GM12878 (cell line): ENCODE data around the gene OR2T11. TPM values are rescaled to one million over a fixed set of nuclear protein-coding genes. Genes with fewer than 3 reads are reported as not detected.
"Not testable (repeated sequence)": the region's sequence is repeated elsewhere in the genome, so short reads cannot be mapped to it uniquely, and the experiment has no call there.

Experiments used
- ATAC-seq: fragments of 200-7000 bp; cut with Tn5 transposase; 3 replicates; pipeline ENCODE4 v1.9.1; 2020; ENCODE audit warnings: mild to moderate bottlenecking, moderate library complexity
- BruUV-seq: library from RNA; stranded (reverse); fragments of 400-500 nt; replicated peaks from 2 replicates; lab custom pipeline; 2021; lab: Mats Ljungman, UMichigan
- CTCF ChIA-PET: fragments of 300-600 bp; sonication (Branson Sonifier 250); formaldehyde crosslinking; extraction: SDS; loops from one replicate; lab custom pipeline; 2021; ENCODE audit warnings: inconsistent platforms; lab: Yijun Ruan, JAX
- POLR2A ChIA-PET: fragments of 350-600 bp; formaldehyde crosslinking; extraction: SDS; loops from one replicate; lab custom pipeline; 2021; ENCODE audit warnings: inconsistent platforms; lab: Charles Lee
- RAD21 ChIA-PET: fragments of 300-600 bp; sonication (Branson Sonifier 250); formaldehyde crosslinking; loops from one replicate; lab custom pipeline; 2023; ENCODE audit warnings: antibody characterized with exemption; ENCODE audit not compliant: unreplicated experiment; lab: Charles Lee
- SMC1A ChIA-PET: fragments of 300-600 bp; sonication (Branson Sonifier 250); formaldehyde crosslinking; loops from one replicate; lab custom pipeline; 2023; ENCODE audit not compliant: unreplicated experiment, uncharacterized antibody; lab: Charles Lee
- DNase-seq: peaks from one replicate; pipeline ENCODE4 v3.0.0-alpha.2; 2011; ENCODE audit warnings: low read depth, low spot score
- FAIRE-seq: peaks from 3 replicates; lab custom pipeline; 2011; peaks lifted over from hg19 to GRCh38; lab: Jason Lieb, UNC
- H2AFZ ChIP-seq: 2 replicates; pipeline ENCODE4 v1.6.0; 2011; ENCODE audit warnings: low read depth, low read length, control low read depth; ENCODE audit not compliant: control insufficient read depth
- H3K27ac ChIP-seq: 2 replicates; pipeline ENCODE4 v1.5.1; 2011; ENCODE audit warnings: control low read depth; ENCODE audit not compliant: control insufficient read depth, insufficient read depth
- H3K27me3 ChIP-seq, 2 experiments: replicated peaks in 1 of 2; 2 replicates each; pipeline versions ENCODE4 v1.6.0 to v1.6.1; 2011; ENCODE audit warnings: low read length in 1 of 2; ENCODE audit not compliant: control insufficient read depth in 2 of 2, insufficient read depth in 2 of 2
- H3K36me3 ChIP-seq, 2 experiments: 2 replicates each; pipeline ENCODE4 v1.5.1; 2011; ENCODE audit warnings: low read length in 1 of 2; ENCODE audit not compliant: control insufficient read depth in 2 of 2, insufficient read depth in 2 of 2
- H3K4me1 ChIP-seq: 2 replicates; pipeline ENCODE4 v1.6.1; 2011; ENCODE audit warnings: mild to moderate bottlenecking, low read length, moderate library complexity, mixed read lengths; ENCODE audit not compliant: control insufficient read depth, insufficient read depth
- H3K4me2 ChIP-seq: 2 replicates; pipeline ENCODE4 v1.6.0; 2011; ENCODE audit warnings: control low read depth; ENCODE audit not compliant: control insufficient read depth, insufficient read depth
- H3K4me3 ChIP-seq: fragments of 200-600 bp; sonication (generic); 2 replicates; pipeline ENCODE4 v1.5.1; 2016
- H3K79me2 ChIP-seq: 2 replicates; pipeline ENCODE4 v1.6.0; 2011; ENCODE audit warnings: low read length; ENCODE audit not compliant: control insufficient read depth, insufficient read depth
- H3K9ac ChIP-seq: 2 replicates; pipeline ENCODE4 v1.8.0; 2011; ENCODE audit warnings: low read length, control low read depth, mixed read lengths; ENCODE audit not compliant: control insufficient read depth, insufficient read depth
- H3K9me3 ChIP-seq: replicated peaks from 3 replicates; pipeline ENCODE4 v1.5.1; 2011; ENCODE audit warnings: mild to moderate bottlenecking, low read length; ENCODE audit not compliant: control insufficient read depth, insufficient read depth
- H4K20me1 ChIP-seq: 2 replicates; pipeline ENCODE4 v1.6.0; 2011; ENCODE audit not compliant: control insufficient read depth, insufficient read depth
- CREM ChIP-seq: IDR thresholded peaks from 2 replicates; pipeline ENCODE4 v1.6.1; 2014; ENCODE audit warnings: antibody characterized with exemption, low read depth
- EED ChIP-seq: sonication (generic); IDR thresholded peaks from 2 replicates; pipeline ENCODE4 v1.6.1; 2016; ENCODE audit warnings: antibody characterized with exemption, low read depth
- ETV6 ChIP-seq, 2 experiments: fragments of 450-650 bp in 1 of 2; IDR thresholded peaks in 1 of 2; conservative IDR thresholded peaks in 1 of 2; 2 replicates each; pipeline ENCODE4 v1.6.1; 2014; ENCODE audit warnings: antibody characterized with exemption in 1 of 2, borderline replicate concordance in 1 of 2, low read depth in 1 of 2, mild to moderate bottlenecking in 1 of 2, moderate library complexity in 1 of 2
- IKZF2 ChIP-seq, 2 experiments: fragments of 450-650 bp; IDR thresholded peaks; 2 replicates each; pipeline ENCODE4 v1.6.1; 2017; ENCODE audit warnings: mild to moderate bottlenecking in 2 of 2, moderate library complexity in 2 of 2
- MLLT1 ChIP-seq: fragments of 450-650 bp; IDR thresholded peaks from 2 replicates; pipeline ENCODE4 v1.6.1; 2016; ENCODE audit warnings: mild to moderate bottlenecking
- MTA2 ChIP-seq: fragments of 450-650 bp; IDR thresholded peaks from 2 replicates; pipeline ENCODE4 v1.6.1; 2016; ENCODE audit warnings: low read depth, mild to moderate bottlenecking, moderate library complexity
- NBN ChIP-seq: fragments of 450-650 bp; IDR thresholded peaks from 2 replicates; pipeline ENCODE4 v1.6.1; 2016
- NFIC ChIP-seq: IDR thresholded peaks from 2 replicates; pipeline ENCODE4 v1.6.1; 2012; ENCODE audit warnings: low read depth, mild to moderate bottlenecking, inconsistent platforms, low read length, moderate library complexity
- RUNX3 ChIP-seq: IDR thresholded peaks from 2 replicates; pipeline ENCODE4 v1.6.1; 2012; ENCODE audit warnings: low read length, inconsistent platforms
- SPI1 ChIP-seq: IDR thresholded peaks from 2 replicates; pipeline ENCODE4 v1.6.1; 2011; ENCODE audit warnings: low read depth, mild to moderate bottlenecking, low read length, moderate library complexity, borderline replicate concordance; ENCODE audit not compliant: insufficient read depth
- WGBS: methylation state at CpG from one replicate; pipeline ENCODE4 v1.1.6; 2016; ENCODE audit warnings: low lambda C conversion rate; ENCODE audit not compliant: insufficient replicate concordance, insufficient coverage; ENCODE audit errors: missing lambda C conversion rate; 5-methylcytosine and 5-hydroxymethylcytosine counted together
- in situ Hi-C: fragments of 300-500 bp; cut with MboI; formaldehyde crosslinking; loops from 9 replicates; pipeline ENCODE4 v1.14.3; 2018; ENCODE audit warnings: mixed read lengths
- intact Hi-C: fragments of 100-400 bp; cut with micrococcal nuclease; formaldehyde crosslinking; loops from one replicate; pipeline ENCODE4 v1.14.2; 2022; ENCODE audit not compliant: unreplicated experiment
- polyA plus RNA-seq, 11 experiments: library from polyadenylated mRNA; depleted of rRNA in 4 of 11; unstranded in 6 of 11; stranded (reverse) in 5 of 11; fragments of >200 nt; fragmentation: Nextera tagmentation in 4 of 11; fragmentation: Illumina TruSeq in 1 of 11; extraction: Ambion mirVana in 4 of 11; extraction: Trizol in 1 of 11; gene quantifications; 1 replicate in 1 of 11; 2 replicates in 10 of 11; pipeline versions ENCODE4 v1.2.1 to v1.2.3, GENCODE V29; 2011 to 2016; ENCODE audit warnings: inconsistent platforms in 2 of 11, missing spikeins in 2 of 11, low read depth in 1 of 11
- total RNA-seq, 4 experiments: library from RNA; depleted of rRNA in 3 of 4; stranded (reverse); fragments of >200 nt in 3 of 4; fragmentation: Illumina TruSeq in 1 of 4; extraction: Trizol in 1 of 4; gene quantifications; 2 replicates each; pipeline versions ENCODE4 v1.2.1 to v1.2.3, GENCODE V29; 2013 to 2021
- TF ChIP-seq, protein P1 (sequence below): IDR thresholded peaks from 2 replicates; pipeline ENCODE4 v1.6.1; 2012; ENCODE audit warnings: low read length, inconsistent platforms
- TF ChIP-seq, protein P2 (sequence below): fragments of 450-650 bp; IDR thresholded peaks from 2 replicates; pipeline ENCODE4 v1.6.1; 2017; ENCODE audit warnings: low read depth, mild to moderate bottlenecking, moderate library complexity

OR2T11 gene
- total and polyA plus RNA-seq, 10 of the 15 experiments (the other 5 are each of a cell fraction or from before 2014, with no cell fraction given) = not detected

DNA sequence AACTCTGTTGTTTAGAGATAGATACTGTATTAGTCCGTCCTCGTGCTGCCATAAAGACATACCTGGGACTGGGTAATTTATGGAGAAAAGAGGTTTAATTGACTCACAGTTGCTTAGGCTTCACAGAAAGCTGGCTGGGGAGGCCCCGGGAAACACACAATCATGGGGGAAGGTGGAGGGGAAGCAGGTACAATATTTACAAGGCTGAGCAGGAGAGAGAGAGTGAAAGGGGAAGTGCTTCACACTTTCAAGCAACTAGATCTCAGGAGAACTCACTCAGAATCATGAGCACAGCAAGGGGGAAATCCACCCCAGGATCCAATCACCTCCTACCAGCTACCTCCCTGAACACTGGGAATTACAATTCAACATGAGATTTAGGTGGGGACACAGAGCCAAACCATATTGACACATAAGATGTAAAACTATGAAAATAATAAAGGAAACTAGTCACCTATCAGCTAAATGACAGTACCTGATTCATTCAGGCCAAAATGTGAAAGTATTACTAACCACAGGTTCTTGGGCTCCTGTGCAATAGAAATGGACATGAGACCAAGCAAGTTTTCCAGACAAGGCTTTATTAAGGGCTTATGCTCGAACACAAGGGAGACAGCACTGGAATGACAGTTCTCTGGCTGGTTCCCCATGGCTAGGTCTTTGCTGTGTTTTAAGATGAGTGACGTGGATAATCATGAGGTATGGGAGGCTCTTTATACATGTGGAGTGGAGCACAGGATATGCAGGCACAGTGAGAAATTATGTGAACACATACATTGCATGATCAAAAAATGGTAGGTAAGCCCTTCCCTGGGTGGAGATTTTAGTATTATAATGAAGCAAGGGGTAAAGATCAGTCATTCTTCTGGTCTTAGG, 28.8 kb upstream of the OR2T11 start:
- Histone ChIP-seq H3K4me2 (peak overlapping the region; percentile 38), H2AFZ (peak overlapping the region; percentile 41)
- 31% methylated on average over 5 of the region's 5 CpGs for WGBS
- H3K36me3 ChIP-seq, H3K27ac ChIP-seq, H3K4me1 ChIP-seq, DNase-seq: not testable (repeated sequence)
- peak; percentile 97 for FAIRE-seq
- TF ChIP-seq RUNX3 (0 out of 2 replicates have a peak, but pooled peaks have one; percentile 5), MLLT1 (peak; percentile 66; the same call in 1 of the 2 replicates), CREM (0 out of 2 replicates have a peak, but pooled peaks have one; percentile 31), IKZF2 (IDR thresholded peaks at IDR 0.05) (peak; percentile 49 to 58; a peak in 2 of 4 replicates), NBN (0 out of 2 replicates have a peak, but pooled peaks have one; percentile 37), MTA2 (peak; percentile 33), ETV6 (conservative IDR thresholded peaks at IDR 0.05 in 1 of 2, IDR thresholded peaks at IDR 0.05 in 1 of 2; ENCODE audit: borderline replicate concordance in 1 of 2, low read depth in 1 of 2) (peak in 1 of 2 experiments; percentile 79; a peak in 2 of 4 replicates), EED (peak; percentile 69), NFIC (peak; percentile 50; the same call in 1 of the 2 replicates), SPI1 (peak; percentile 87)
- TF ChIP-seq, protein P1, sequence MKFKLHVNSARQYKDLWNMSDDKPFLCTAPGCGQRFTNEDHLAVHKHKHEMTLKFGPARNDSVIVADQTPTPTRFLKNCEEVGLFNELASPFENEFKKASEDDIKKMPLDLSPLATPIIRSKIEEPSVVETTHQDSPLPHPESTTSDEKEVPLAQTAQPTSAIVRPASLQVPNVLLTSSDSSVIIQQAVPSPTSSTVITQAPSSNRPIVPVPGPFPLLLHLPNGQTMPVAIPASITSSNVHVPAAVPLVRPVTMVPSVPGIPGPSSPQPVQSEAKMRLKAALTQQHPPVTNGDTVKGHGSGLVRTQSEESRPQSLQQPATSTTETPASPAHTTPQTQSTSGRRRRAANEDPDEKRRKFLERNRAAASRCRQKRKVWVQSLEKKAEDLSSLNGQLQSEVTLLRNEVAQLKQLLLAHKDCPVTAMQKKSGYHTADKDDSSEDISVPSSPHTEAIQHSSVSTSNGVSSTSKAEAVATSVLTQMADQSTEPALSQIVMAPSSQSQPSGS = peak; percentile 50
- TF ChIP-seq, protein P2, sequence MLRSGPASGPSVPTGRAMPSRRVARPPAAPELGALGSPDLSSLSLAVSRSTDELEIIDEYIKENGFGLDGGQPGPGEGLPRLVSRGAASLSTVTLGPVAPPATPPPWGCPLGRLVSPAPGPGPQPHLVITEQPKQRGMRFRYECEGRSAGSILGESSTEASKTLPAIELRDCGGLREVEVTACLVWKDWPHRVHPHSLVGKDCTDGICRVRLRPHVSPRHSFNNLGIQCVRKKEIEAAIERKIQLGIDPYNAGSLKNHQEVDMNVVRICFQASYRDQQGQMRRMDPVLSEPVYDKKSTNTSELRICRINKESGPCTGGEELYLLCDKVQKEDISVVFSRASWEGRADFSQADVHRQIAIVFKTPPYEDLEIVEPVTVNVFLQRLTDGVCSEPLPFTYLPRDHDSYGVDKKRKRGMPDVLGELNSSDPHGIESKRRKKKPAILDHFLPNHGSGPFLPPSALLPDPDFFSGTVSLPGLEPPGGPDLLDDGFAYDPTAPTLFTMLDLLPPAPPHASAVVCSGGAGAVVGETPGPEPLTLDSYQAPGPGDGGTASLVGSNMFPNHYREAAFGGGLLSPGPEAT = peak; percentile 74; the same call in 1 of the 2 replicates
- TF ChIP-seq, all 136 proteins: peak for 12; not testable (repeated sequence) for 124
- intact Hi-C loops, H3K9me3 ChIP-seq, H3K27me3 ChIP-seq, BruUV-seq, in situ Hi-C loops, H4K20me1 ChIP-seq, H3K79me2 ChIP-seq, CTCF ChIA-PET, H3K4me3 ChIP-seq, H3K9ac ChIP-seq: not testable (repeated sequence)
- ChIA-PET POLR2A (interaction anchor here (0.7 kb wide), 1 partner anchor 257 kb away, joined by 3 read pairs; no protein-coding TSS in a partner anchor), SMC1A (interaction anchor here (1.2 to 1.6 kb wide), 2 partner anchors 21 to 259 kb away, joined by 4 to 5 read pairs; no protein-coding TSS in a partner anchor), RAD21 (interaction anchor here (0.7 to 1.3 kb wide), 5 partner anchors 18 to 235 kb away, joined by 3 to 8 read pairs (median 4); no protein-coding TSS in a partner anchor)
- peak; percentile 98 for ATAC-seq
